Measurements from ENCODE around the gene L1TD1. TPM values are rescaled to one million over a fixed set of nuclear protein-coding genes. Genes with fewer than 3 reads are reported as not detected.

The L1TD1 gene
- total RNA-seq, 6 experiments from 2014 or later: not detected

DNA sequence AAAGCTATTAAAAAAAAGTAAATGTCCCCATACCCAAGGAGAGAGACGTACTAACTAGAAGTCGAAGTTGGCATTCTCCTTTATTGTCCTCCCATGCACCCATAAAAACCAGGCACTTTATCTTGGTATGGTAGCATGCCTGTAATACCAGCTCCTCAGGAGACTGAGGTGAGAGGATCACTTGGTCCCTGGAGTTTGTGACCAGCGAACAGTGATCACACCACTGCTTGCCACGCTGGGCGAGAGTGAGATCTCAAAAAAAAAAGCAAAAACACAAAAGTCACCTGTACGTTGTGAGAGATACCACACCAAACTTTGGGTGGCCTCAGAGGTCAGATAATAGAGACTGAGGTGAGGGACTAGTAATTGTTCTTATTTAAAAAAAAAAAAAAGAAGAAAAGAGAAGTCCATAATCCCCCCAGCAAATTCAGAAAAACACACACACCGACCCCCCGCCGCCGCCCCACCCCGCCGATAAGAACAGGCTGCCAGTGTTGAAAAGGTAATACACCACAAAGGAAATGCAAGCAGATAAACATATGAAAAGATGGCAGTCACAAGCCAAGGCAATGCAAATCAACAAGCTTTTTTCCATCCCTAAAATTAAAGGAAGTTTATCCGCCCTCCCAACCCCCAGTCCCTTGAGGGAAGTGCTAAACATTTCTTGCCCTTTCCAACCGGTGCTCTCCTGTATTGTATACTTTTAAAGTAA, 3.6 kb downstream of the L1TD1 start:
- TF ChIP-seq CTCF (IDR thresholded peaks at IDR 0.05): no peak
- no peak overlapping the region for H3K4me3 Mint-ChIP-seq
- H3K27ac Mint-ChIP-seq: no peak overlapping the region
- peaks cover 10% of the 10 kb centered on the region; the same call in 1 of the 2 replicates for H3K36me3 Mint-ChIP-seq (ENCODE audit: low read depth)
- peaks cover 16% of the 10 kb centered on the region for H3K9me3 Mint-ChIP-seq
- no peak for DNase-seq
- H3K27me3 Mint-ChIP-seq (ENCODE audit: insufficient read depth): peaks cover 10% of the 10 kb centered on the region
- H3K4me1 Mint-ChIP-seq (ENCODE audit: low read depth): no peaks in the 10 kb centered on the region

- H3K27ac Mint-ChIP-seq: no peak overlapping the region
- H3K9me3 Mint-ChIP-seq: peaks cover 11% of the 10 kb centered on the region
- H3K4me1 Mint-ChIP-seq (ENCODE audit: low read depth): no peaks in the 10 kb centered on the region
- H3K4me3 Mint-ChIP-seq: no peak overlapping the region
- no peak for DNase-seq
- H3K36me3 Mint-ChIP-seq (ENCODE audit: low read depth): peaks cover 10% of the 10 kb centered on the region; the same call in 1 of the 2 replicates
- TF ChIP-seq CTCF (IDR thresholded peaks at IDR 0.05): no peak
- peaks cover 9% of the 10 kb centered on the region for H3K27me3 Mint-ChIP-seq (ENCODE audit: insufficient read depth)
Observed at GRCh38 chr1:62198781-62199125, 4.1 kb downstream of the L1TD1 start.

- no peak overlapping the region for H3K4me3 Mint-ChIP-seq
- peaks cover 42% of the 10 kb centered on the region for H3K9me3 Mint-ChIP-seq
- no peak overlapping the region for H3K27ac Mint-ChIP-seq
- peaks cover 9% of the 10 kb centered on the region; the same call in 1 of the 2 replicates for H3K4me1 Mint-ChIP-seq (ENCODE audit: low read depth)
- DNase-seq: no peak
- H3K36me3 Mint-ChIP-seq (ENCODE audit: low read depth): peaks cover 6% of the 10 kb centered on the region
- no peak for TF ChIP-seq CTCF (IDR thresholded peaks at IDR 0.05)
- H3K27me3 Mint-ChIP-seq (ENCODE audit: insufficient read depth): peaks cover 2% of the 10 kb centered on the region; the same call in 1 of the 2 replicates
Observed at GRCh38 chr1:62207187-62207586, 12.5 kb downstream of the L1TD1 start.

GRCh38 chr1:62208087-62208486, 13.4 kb downstream of the L1TD1 start:
- Mint-ChIP-seq H3K27me3 (ENCODE audit: insufficient read depth) (peaks cover 2% of the 10 kb centered on the region; the same call in 1 of the 2 replicates), H3K9me3 (peaks cover 46% of the 10 kb centered on the region), H3K4me3 (no peak overlapping the region), H3K27ac (no peak overlapping the region), H3K4me1 (ENCODE audit: low read depth) (peaks cover 9% of the 10 kb centered on the region; the same call in 1 of the 2 replicates), H3K36me3 (ENCODE audit: low read depth) (peaks cover 6% of the 10 kb centered on the region)
- no peak for DNase-seq
- TF ChIP-seq CTCF (IDR thresholded peaks at IDR 0.05): no peak

DNA sequence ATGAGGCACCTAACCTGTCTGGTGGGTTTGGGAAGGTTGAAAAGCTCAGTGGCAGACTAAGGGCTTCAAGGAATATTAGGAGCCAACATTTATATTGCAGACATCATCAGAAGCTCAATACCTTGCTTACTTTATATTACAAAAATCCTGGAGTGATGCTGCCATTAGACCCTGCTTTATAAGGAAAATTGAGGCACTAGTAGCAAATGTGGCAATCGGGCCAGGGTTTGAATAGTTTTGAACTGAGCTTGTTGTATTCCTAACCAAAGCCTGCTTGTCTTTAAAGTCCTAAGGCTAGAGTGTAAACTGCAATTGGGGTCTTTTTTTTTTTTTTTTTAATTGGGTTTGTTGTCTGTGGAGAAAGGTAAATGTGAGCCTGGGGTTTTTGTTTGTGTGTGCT, 14.3 kb downstream of the L1TD1 start:
- DNase-seq: no peak
- TF ChIP-seq CTCF (IDR thresholded peaks at IDR 0.05): no peak
- H3K27ac Mint-ChIP-seq: no peak overlapping the region
- H3K4me3 Mint-ChIP-seq: no peak overlapping the region
- H3K36me3 Mint-ChIP-seq (ENCODE audit: low read depth): peaks cover 6% of the 10 kb centered on the region
- H3K27me3 Mint-ChIP-seq (ENCODE audit: insufficient read depth): peaks cover 2% of the 10 kb centered on the region; the same call in 1 of the 2 replicates
- H3K4me1 Mint-ChIP-seq (ENCODE audit: low read depth): peaks cover 9% of the 10 kb centered on the region; the same call in 1 of the 2 replicates
- peaks cover 47% of the 10 kb centered on the region for H3K9me3 Mint-ChIP-seq
